OCI-LY7 (cell line): ENCODE measurements around the gene RAD23B. TPM values are rescaled to one million over a fixed set of nuclear protein-coding genes. Genes with fewer than 3 reads are reported as not detected.

Experiments used
- BruUV-seq: library from RNA; stranded (reverse); fragments of 400-500 nt; replicated peaks from 2 replicates; lab custom pipeline; 2021; lab: Mats Ljungman, UMichigan
- CTCF ChIA-PET: fragments of 300-600 bp; sonication (Branson Sonifier 250); formaldehyde crosslinking; loops from one replicate; lab custom pipeline; 2022; ENCODE audit warnings: antibody characterized with exemption; ENCODE audit not compliant: unreplicated experiment; lab: Charles Lee
- POLR2A ChIA-PET: fragments of 300-600 bp; sonication (Branson Sonifier 250); formaldehyde crosslinking; loops from one replicate; lab custom pipeline; 2022; ENCODE audit warnings: antibody characterized with exemption; lab: Charles Lee
- DNase-seq: peaks from one replicate; pipeline ENCODE4 v3.0.0-alpha.2; 2015; ENCODE audit warnings: low spot score
- H2AFZ ChIP-seq: fragments of 200-600 bp; sonication (generic), shearing (Covaris generic); 2 replicates; pipeline ENCODE4 v1.6.1; 2014; ENCODE audit warnings: mild to moderate bottlenecking, antibody characterized with exemption, low read length, moderate library complexity
- H3K27ac ChIP-seq: fragments of 200-600 bp; sonication (generic); 2 replicates; pipeline ENCODE4 v1.5.1; 2014; ENCODE audit warnings: mixed run types, low read depth, mild to moderate bottlenecking, moderate library complexity, low read length, inconsistent platforms; ENCODE audit not compliant: poor library complexity, severe bottlenecking
- H3K36me3 ChIP-seq: fragments of 200-600 bp; sonication (generic); 2 replicates; pipeline ENCODE4 v1.6.1; 2014; ENCODE audit warnings: mild to moderate bottlenecking, antibody characterized with exemption, low read length, moderate library complexity, mixed read lengths; ENCODE audit not compliant: insufficient read depth
- H3K4me1 ChIP-seq: fragments of 200-600 bp; sonication (generic); 2 replicates; pipeline ENCODE4 v1.5.1; 2014; ENCODE audit warnings: mild to moderate bottlenecking, low read length; ENCODE audit not compliant: insufficient read depth, poor library complexity, severe bottlenecking
- H3K4me2 ChIP-seq: fragments of 200-600 bp; sonication (generic); 2 replicates; pipeline ENCODE4 v1.6.1; 2014; ENCODE audit warnings: mild to moderate bottlenecking, low read length
- H3K4me3 ChIP-seq: fragments of 200-600 bp; sonication (generic); 2 replicates; pipeline ENCODE4 v1.5.1; 2014; ENCODE audit warnings: mild to moderate bottlenecking, low read depth, low read length; ENCODE audit not compliant: poor library complexity, severe bottlenecking
- H3K79me2 ChIP-seq: fragments of 200-600 bp; sonication (generic); 2 replicates; pipeline ENCODE4 v1.6.1; 2016; ENCODE audit warnings: low read depth, mild to moderate bottlenecking, low read length, moderate library complexity, mixed read lengths; ENCODE audit not compliant: insufficient read depth
- H3K9me2 ChIP-seq: fragments of 200-600 bp; sonication (generic); 2 replicates; pipeline ENCODE4 v1.6.1; 2016; ENCODE audit warnings: mild to moderate bottlenecking, low read length, mixed read lengths; ENCODE audit not compliant: insufficient read depth
- H3K9me3 ChIP-seq: fragments of 200-600 bp; sonication (generic); 2 replicates; pipeline ENCODE4 v1.6.1; 2014; ENCODE audit warnings: mild to moderate bottlenecking, mixed run types, low read length, mixed read lengths
- H4K20me1 ChIP-seq: fragments of 200-600 bp; sonication (generic); 2 replicates; pipeline ENCODE4 v1.6.1; 2014; ENCODE audit warnings: mild to moderate bottlenecking, antibody characterized with exemption, low read length, moderate library complexity, mixed read lengths; ENCODE audit not compliant: insufficient read depth
- EZH2phosphoT487 ChIP-seq: fragments of 200-600 bp; sonication (generic); IDR thresholded peaks from 2 replicates; pipeline ENCODE4 v1.6.1; 2018; ENCODE audit warnings: low read depth, borderline replicate concordance, mild to moderate bottlenecking, mixed run types, antibody characterized with exemption, low read length, moderate library complexity, mixed read lengths
- intact Hi-C: fragments of 100-400 bp; cut with micrococcal nuclease; formaldehyde crosslinking; loops from one replicate; pipeline ENCODE4 v1.10.0; 2022; ENCODE audit not compliant: unreplicated experiment
- total RNA-seq, 2 experiments: library from RNA; depleted of rRNA in 1 of 2; stranded (reverse); fragments of >200 nt in 1 of 2; shearing (Covaris generic) in 1 of 2; gene quantifications; 2 replicates each; pipeline ENCODE4 v1.2.3, GENCODE V29; 2014 to 2022
- TF ChIP-seq, protein P1 (sequence below): fragments of 200-600 bp; sonication (generic); conservative IDR thresholded peaks from 2 replicates; pipeline ENCODE4 v1.5.1; 2014; ENCODE audit warnings: mild to moderate bottlenecking, antibody characterized with exemption, low read length, moderate library complexity, mixed read lengths

RAD23B gene
- total RNA-seq, 2 experiments from 2014 or later: 67.3 to 120 TPM

DNA sequence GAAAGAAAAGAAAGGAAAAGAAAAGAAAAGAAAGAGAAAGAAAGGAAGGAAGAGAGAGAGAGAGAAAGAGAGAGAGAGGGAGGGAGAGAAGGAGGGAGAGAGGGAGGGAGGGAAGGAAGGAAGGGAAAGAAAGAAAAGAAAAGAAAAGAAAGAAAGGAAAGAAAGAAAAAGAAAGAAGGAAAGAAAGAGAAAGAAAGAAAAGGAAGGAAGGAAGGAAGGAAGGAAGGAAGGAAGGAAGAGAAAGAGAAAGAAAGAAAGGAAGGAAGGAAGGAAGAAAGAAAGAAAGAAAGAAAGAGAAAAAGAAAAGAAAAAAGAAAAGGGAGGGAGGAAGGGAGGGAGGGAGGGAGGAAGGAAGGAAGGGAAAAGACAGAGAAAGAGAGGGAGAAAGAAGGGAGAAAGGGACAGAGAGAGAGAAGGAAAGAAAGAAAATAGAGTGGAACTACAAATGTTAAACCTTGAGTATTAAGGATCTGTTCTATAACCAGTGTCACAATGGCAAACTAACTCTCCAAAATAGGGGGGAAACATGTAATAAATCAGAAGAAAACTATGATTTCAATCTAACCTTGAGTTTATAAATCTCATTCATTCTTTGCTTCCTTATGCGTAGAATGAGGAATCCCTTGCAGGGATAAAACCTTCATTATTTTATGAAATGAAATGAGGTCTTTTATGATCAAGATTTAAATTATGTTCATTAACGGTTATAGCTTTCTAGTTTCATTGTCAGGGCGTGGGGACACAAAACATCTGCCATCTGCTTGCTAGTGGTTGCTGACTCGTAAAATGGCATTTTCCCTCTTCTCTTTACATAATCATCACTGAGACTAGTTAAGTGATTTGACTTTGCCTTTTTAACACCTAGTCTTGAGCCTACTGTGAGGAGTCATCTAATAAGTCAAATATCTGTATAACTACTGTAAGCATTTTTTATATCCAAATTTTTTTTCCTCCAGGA is 40.7 kb upstream of the RAD23B start:
- no peak overlapping the region for H3K27ac ChIP-seq
- H3K4me3 ChIP-seq: no peak overlapping the region
- no peak overlapping the region for H2AFZ ChIP-seq
- POLR2A ChIA-PET: no interaction called here
- no peaks in the 10 kb centered on the region for H3K9me2 ChIP-seq
- H3K9me3 ChIP-seq: no peaks in the 10 kb centered on the region
- no TSS peak for BruUV-seq
- no peaks in the 10 kb centered on the region for H3K79me2 ChIP-seq
- H4K20me1 ChIP-seq: no peaks in the 10 kb centered on the region
- no peaks in the 10 kb centered on the region for H3K4me1 ChIP-seq
- intact Hi-C loops: no loop called here
- no peaks in the 10 kb centered on the region for H3K36me3 ChIP-seq
- CTCF ChIA-PET: no interaction called here
- no peak overlapping the region for H3K4me2 ChIP-seq
- TF ChIP-seq EZH2phosphoT487: no peak
- TF ChIP-seq, protein P1, sequence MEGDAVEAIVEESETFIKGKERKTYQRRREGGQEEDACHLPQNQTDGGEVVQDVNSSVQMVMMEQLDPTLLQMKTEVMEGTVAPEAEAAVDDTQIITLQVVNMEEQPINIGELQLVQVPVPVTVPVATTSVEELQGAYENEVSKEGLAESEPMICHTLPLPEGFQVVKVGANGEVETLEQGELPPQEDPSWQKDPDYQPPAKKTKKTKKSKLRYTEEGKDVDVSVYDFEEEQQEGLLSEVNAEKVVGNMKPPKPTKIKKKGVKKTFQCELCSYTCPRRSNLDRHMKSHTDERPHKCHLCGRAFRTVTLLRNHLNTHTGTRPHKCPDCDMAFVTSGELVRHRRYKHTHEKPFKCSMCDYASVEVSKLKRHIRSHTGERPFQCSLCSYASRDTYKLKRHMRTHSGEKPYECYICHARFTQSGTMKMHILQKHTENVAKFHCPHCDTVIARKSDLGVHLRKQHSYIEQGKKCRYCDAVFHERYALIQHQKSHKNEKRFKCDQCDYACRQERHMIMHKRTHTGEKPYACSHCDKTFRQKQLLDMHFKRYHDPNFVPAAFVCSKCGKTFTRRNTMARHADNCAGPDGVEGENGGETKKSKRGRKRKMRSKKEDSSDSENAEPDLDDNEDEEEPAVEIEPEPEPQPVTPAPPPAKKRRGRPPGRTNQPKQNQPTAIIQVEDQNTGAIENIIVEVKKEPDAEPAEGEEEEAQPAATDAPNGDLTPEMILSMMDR: no peak
- no peak for DNase-seq

DNA sequence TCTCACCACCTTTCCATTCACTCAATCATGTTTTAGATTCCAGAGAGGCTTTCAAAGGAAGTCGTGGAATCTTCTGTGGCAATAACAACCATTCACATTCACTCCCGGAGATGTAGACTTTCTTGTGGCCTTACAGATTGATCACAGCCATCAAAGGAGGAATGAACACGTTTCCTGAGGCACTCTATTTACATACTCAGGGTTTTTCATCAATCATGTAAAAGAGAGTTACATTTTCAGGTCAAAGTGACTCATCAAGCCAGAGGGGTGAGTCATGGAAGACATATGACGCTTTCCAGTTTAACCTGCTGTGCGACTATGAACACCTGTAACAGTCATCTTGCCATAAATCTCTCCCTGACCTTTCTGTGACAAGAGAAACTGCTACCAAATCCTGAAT is 39.3 kb upstream of the RAD23B start:
- intact Hi-C loops: no loop called here
- CTCF ChIA-PET: no interaction called here
- no peak overlapping the region for H3K4me3 ChIP-seq
- H3K79me2 ChIP-seq: no peaks in the 10 kb centered on the region
- TF ChIP-seq, protein P1: no peak
- TF ChIP-seq EZH2phosphoT487: no peak
- H3K4me2 ChIP-seq: no peak overlapping the region
- H3K9me3 ChIP-seq: no peaks in the 10 kb centered on the region
- no peak overlapping the region for H3K27ac ChIP-seq
- no peak for DNase-seq
- H4K20me1 ChIP-seq: no peaks in the 10 kb centered on the region
- H3K4me1 ChIP-seq: no peaks in the 10 kb centered on the region
- no peaks in the 10 kb centered on the region for H3K36me3 ChIP-seq
- H2AFZ ChIP-seq: no peak overlapping the region
- no peaks in the 10 kb centered on the region for H3K9me2 ChIP-seq
- POLR2A ChIA-PET: no interaction called here
- BruUV-seq: no TSS peak
